HepG2 (cell line): ENCODE data around the gene RPRML. TPM values are rescaled to one million over a fixed set of nuclear protein-coding genes. Genes with fewer than 3 reads are reported as not detected.

ENCODE experiments used
- ATAC-seq: fragments of 200-7000 bp; cut with Tn5 transposase; 3 replicates; pipeline ENCODE4 v1.9.1; 2020; ENCODE audit warnings: mild to moderate bottlenecking, moderate library complexity
- BruUV-seq: library from RNA; stranded (reverse); fragments of 400-500 nt; replicated peaks from 2 replicates; lab custom pipeline; 2021; lab: Mats Ljungman, UMichigan
- CTCF ChIA-PET: fragments of 300-600 bp; formaldehyde crosslinking; extraction: SDS; loops from one replicate; lab custom pipeline; 2021; ENCODE audit warnings: low total read pairs, inconsistent platforms, low intra/inter-chr PET ratio; lab: Yijun Ruan, JAX
- POLR2A ChIA-PET: fragments of 350-600 bp; sonication (Branson Sonifier 250); formaldehyde crosslinking; loops from one replicate; lab custom pipeline; 2020; ENCODE audit warnings: antibody characterized with exemption, inconsistent platforms; lab: Yijun Ruan, JAX
- DNase-seq: peaks from one replicate; pipeline ENCODE4 v3.0.0-alpha.2; 2015; ENCODE audit warnings: low spot score
- FAIRE-seq: peaks from 3 replicates; lab custom pipeline; 2011; peaks lifted over from hg19 to GRCh38; lab: Jason Lieb, UNC
- H2AFZ ChIP-seq: one replicate; pipeline ENCODE4 v1.6.1; 2011; ENCODE audit warnings: low read length, inconsistent platforms
- H3K27ac ChIP-seq: fragments of 300-600 bp; 3 replicates; pipeline ENCODE4 v1.8.0; 2011; ENCODE audit warnings: mixed run types, mild to moderate bottlenecking, mixed read lengths, low read length, inconsistent platforms; ENCODE audit not compliant: insufficient read depth; ENCODE audit errors: extremely low read length
- H3K27me3 ChIP-seq, 2 experiments: fragments of 200-600 bp in 1 of 2; 2 replicates in 1 of 2; 3 replicates in 1 of 2; pipeline versions ENCODE4 v1.6.0 to v1.8.0; 2011; ENCODE audit warnings: low read length in 2 of 2, mild to moderate bottlenecking in 2 of 2, moderate library complexity in 2 of 2, inconsistent platforms in 1 of 2; ENCODE audit not compliant: insufficient read depth in 2 of 2, control insufficient read depth in 1 of 2
- H3K36me3 ChIP-seq, 2 experiments: fragments of 200-600 bp in 1 of 2; replicated peaks in 1 of 2; 2 replicates in 1 of 2; 3 replicates in 1 of 2; pipeline versions ENCODE4 v1.5.1 to v1.8.0; 2011; ENCODE audit warnings: low read length in 2 of 2, inconsistent platforms in 1 of 2; ENCODE audit not compliant: insufficient read depth in 2 of 2, control insufficient read depth in 1 of 2
- H3K4me1 ChIP-seq: 2 replicates; pipeline ENCODE4 v1.5.1; 2012; ENCODE audit warnings: low read length, inconsistent platforms; ENCODE audit not compliant: insufficient read depth
- H3K4me2 ChIP-seq: 2 replicates; pipeline ENCODE4 v1.6.0; 2011; ENCODE audit warnings: low read depth, low read length, inconsistent platforms
- H3K4me3 ChIP-seq, 3 experiments: fragments of 200-600 bp in 1 of 3; sonication (generic), shearing (Covaris generic) in 1 of 3; replicated peaks in 1 of 3; 2 replicates each; pipeline ENCODE4 v1.5.1; 2011 to 2016; ENCODE audit warnings: low read length in 3 of 3, inconsistent platforms in 2 of 3, low read depth in 2 of 3, mild to moderate bottlenecking in 2 of 3, control low read depth in 1 of 3, mixed read lengths in 1 of 3; ENCODE audit not compliant: insufficient read depth in 1 of 3
- H3K79me2 ChIP-seq: one replicate; pipeline ENCODE4 v1.6.1; 2011; ENCODE audit warnings: low read length, inconsistent platforms; ENCODE audit not compliant: insufficient read depth
- H3K9ac ChIP-seq: 2 replicates; pipeline ENCODE4 v1.6.0; 2011; ENCODE audit warnings: mild to moderate bottlenecking, low read depth, low read length, inconsistent platforms; ENCODE audit not compliant: insufficient read depth
- H3K9me3 ChIP-seq: 2 replicates; pipeline ENCODE4 v1.5.1; 2012; ENCODE audit warnings: mild to moderate bottlenecking, low read length
- H4K20me1 ChIP-seq: 2 replicates; pipeline ENCODE4 v1.6.0; 2011; ENCODE audit warnings: inconsistent platforms, mild to moderate bottlenecking, low read length, moderate library complexity; ENCODE audit not compliant: insufficient read depth
- MTF2 ChIP-seq: sonication (generic); formaldehyde crosslinking; IDR thresholded peaks from 2 replicates; pipeline ENCODE4 v1.5.0; 2020; ENCODE audit warnings: missing genetic modification reagents, borderline replicate concordance
- RBFOX2 ChIP-seq: fragments of 200-400 bp; formaldehyde crosslinking; IDR thresholded peaks from 2 replicates; pipeline ENCODE4 v1.6.1; 2017; ENCODE audit warnings: low read depth, mild to moderate bottlenecking, low read length
- RNF2 ChIP-seq: fragments of 450-650 bp; conservative IDR thresholded peaks from 2 replicates; pipeline ENCODE4 v1.6.1; 2016; ENCODE audit warnings: low read depth
- SRF ChIP-seq: IDR thresholded peaks from 2 replicates; pipeline ENCODE4 v1.6.1; 2011; ENCODE audit warnings: mild to moderate bottlenecking, low read depth, low read length, moderate library complexity
- U2AF1 ChIP-seq: fragments of 200-400 bp; formaldehyde crosslinking; optimal IDR thresholded peaks from 2 replicates; pipeline ENCODE3; 2017; ENCODE audit warnings: mild to moderate bottlenecking, low read depth, low read length
- ZNF124 ChIP-seq: sonication (generic); formaldehyde crosslinking; IDR thresholded peaks from 2 replicates; pipeline ENCODE4 v1.4.0; 2020; ENCODE audit warnings: missing genetic modification reagents
- ZNF256 ChIP-seq: sonication (generic); formaldehyde crosslinking; conservative IDR thresholded peaks from 2 replicates; pipeline ENCODE4 v1.4.0; 2020; ENCODE audit warnings: missing genetic modification reagents
- ZNF720 ChIP-seq: sonication (generic); formaldehyde crosslinking; IDR thresholded peaks from 2 replicates; pipeline ENCODE4 v1.4.0; 2020; ENCODE audit warnings: missing genetic modification reagents
- ZNF883 ChIP-seq: sonication (generic); formaldehyde crosslinking; IDR thresholded peaks from 2 replicates; pipeline ENCODE4 v1.5.1; 2020; ENCODE audit warnings: mild to moderate bottlenecking, missing genetic modification reagents; ENCODE audit errors: not compliant biosample characterization
- WGBS: methylation state at CpG from one replicate; pipeline ENCODE4 v1.1.6; 2017; ENCODE audit warnings: low lambda C conversion rate; 5-methylcytosine and 5-hydroxymethylcytosine counted together
- in situ Hi-C: cut with HindIII; loops from 2 replicates; pipeline ENCODE4 v1.10.0; 2017; ENCODE audit warnings: low pct_unique_long_range_greater_than_20kb; ENCODE audit not compliant: extremely low pct_ligation_motif_present
- intact Hi-C: fragments of 100-400 bp; cut with micrococcal nuclease; formaldehyde crosslinking; loops from one replicate; pipeline ENCODE4 v1.10.0; 2022; ENCODE audit not compliant: unreplicated experiment
- polyA plus RNA-seq, 8 experiments: library from polyadenylated mRNA; depleted of rRNA in 3 of 8; stranded (reverse) in 7 of 8; unstranded in 1 of 8; fragments of >200 nt; fragmentation: Illumina TruSeq in 4 of 8; extraction: Trizol in 4 of 8; gene quantifications; 2 replicates each; pipeline versions ENCODE4 v1.2.1 to v1.2.3, GENCODE V29; 2011 to 2016; ENCODE audit warnings: low read depth in 4 of 8, missing spikeins in 1 of 8, mixed read lengths in 1 of 8; ENCODE audit not compliant: insufficient read depth in 1 of 8
- total RNA-seq, 5 experiments: library from RNA; depleted of rRNA; stranded (reverse); fragments of >200 nt; fragmentation: Illumina TruSeq; extraction: Trizol; gene quantifications; 2 replicates each; pipeline ENCODE4 v1.2.3, GENCODE V29; 2016; ENCODE audit warnings: low read depth in 1 of 5
- TF ChIP-seq, protein P1 (sequence below): fragments of 450-650 bp; IDR thresholded peaks from 2 replicates; pipeline ENCODE4 v1.6.1; 2017; ENCODE audit warnings: mild to moderate bottlenecking
- TF ChIP-seq, protein P2 (sequence below): IDR thresholded peaks from 2 replicates; pipeline ENCODE4 v1.6.1; 2016; ENCODE audit warnings: missing biosample characterization, missing genetic modification reagents, low read depth
- TF ChIP-seq, protein P3 (sequence below): IDR thresholded peaks from 2 replicates; pipeline ENCODE4 v1.4.0; 2020; ENCODE audit warnings: mild to moderate bottlenecking, missing genetic modification reagents
- TF ChIP-seq, protein P4 (sequence below): sonication (generic); formaldehyde crosslinking; IDR thresholded peaks from 2 replicates; pipeline ENCODE4 v1.5.1; 2020; ENCODE audit warnings: mild to moderate bottlenecking, missing genetic modification reagents, moderate library complexity

RPRML gene
- total and polyA plus RNA-seq, 2 of the 13 experiments (the other 11 are each of a cell fraction or from before 2014, with no cell fraction given) = not detected

DNA sequence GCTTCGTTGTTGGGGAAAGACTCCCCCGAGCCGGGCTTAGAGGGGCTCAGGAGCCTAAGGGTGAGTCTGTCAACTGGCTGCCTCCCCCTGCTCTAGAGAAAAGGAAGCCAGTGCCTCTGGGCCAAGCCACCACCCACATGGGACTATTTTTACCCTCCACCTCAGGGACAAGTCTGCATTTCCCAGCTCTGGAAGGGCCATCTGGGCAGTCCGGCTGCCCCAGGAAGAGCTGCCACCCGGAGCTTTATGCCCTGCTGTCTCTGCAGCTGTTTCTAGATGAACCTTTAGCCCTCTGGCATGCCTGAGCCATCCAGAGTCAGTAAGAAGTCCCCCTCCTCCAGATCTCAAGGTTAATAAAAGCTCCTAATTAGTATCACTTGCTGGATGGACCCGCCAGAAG is 5.3 kb upstream of the RPRML start:
- ATAC-seq (peak; percentile 38), DNase-seq (no peak), FAIRE-seq (no peak)
- no peak overlapping the region for H3K4me3 ChIP-seq
- TF ChIP-seq, protein P1, sequence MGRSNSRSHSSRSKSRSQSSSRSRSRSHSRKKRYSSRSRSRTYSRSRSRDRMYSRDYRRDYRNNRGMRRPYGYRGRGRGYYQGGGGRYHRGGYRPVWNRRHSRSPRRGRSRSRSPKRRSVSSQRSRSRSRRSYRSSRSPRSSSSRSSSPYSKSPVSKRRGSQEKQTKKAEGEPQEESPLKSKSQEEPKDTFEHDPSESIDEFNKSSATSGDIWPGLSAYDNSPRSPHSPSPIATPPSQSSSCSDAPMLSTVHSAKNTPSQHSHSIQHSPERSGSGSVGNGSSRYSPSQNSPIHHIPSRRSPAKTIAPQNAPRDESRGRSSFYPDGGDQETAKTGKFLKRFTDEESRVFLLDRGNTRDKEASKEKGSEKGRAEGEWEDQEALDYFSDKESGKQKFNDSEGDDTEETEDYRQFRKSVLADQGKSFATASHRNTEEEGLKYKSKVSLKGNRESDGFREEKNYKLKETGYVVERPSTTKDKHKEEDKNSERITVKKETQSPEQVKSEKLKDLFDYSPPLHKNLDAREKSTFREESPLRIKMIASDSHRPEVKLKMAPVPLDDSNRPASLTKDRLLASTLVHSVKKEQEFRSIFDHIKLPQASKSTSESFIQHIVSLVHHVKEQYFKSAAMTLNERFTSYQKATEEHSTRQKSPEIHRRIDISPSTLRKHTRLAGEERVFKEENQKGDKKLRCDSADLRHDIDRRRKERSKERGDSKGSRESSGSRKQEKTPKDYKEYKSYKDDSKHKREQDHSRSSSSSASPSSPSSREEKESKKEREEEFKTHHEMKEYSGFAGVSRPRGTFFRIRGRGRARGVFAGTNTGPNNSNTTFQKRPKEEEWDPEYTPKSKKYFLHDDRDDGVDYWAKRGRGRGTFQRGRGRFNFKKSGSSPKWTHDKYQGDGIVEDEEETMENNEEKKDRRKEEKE = no peak
- no peak for TF ChIP-seq ZNF256 (CRISPR knock-in tag)
- TF ChIP-seq, protein P2, sequence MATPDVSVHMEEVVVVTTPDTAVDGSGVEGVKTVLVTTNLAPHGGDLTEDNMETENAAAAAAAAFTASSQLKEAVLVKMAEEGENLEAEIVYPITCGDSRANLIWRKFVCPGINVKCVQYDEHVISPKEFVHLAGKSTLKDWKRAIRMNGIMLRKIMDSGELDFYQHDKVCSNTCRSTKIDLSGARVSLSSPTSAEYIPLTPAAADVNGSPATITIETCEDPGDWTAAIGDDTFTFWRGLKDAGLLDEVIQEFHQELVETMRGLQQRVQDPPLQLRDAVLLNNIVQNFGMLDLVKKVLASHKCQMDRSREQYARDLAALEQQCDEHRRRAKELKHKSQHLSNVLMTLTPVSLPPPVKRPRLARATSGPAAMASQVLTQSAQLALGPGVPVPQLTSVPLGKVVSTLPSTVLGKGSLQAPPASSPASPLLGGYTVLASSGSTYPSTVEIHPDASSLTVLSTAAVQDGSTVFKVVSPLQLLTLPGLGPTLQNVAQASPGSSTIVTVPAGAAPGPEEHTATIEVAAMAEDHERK (CRISPR knock-in tag) = no peak
- TF ChIP-seq RBFOX2 = no peak
- TF ChIP-seq ZNF124 (CRISPR knock-in tag) = no peak
- TF ChIP-seq RNF2 = no peak
- TF ChIP-seq, protein P3, sequence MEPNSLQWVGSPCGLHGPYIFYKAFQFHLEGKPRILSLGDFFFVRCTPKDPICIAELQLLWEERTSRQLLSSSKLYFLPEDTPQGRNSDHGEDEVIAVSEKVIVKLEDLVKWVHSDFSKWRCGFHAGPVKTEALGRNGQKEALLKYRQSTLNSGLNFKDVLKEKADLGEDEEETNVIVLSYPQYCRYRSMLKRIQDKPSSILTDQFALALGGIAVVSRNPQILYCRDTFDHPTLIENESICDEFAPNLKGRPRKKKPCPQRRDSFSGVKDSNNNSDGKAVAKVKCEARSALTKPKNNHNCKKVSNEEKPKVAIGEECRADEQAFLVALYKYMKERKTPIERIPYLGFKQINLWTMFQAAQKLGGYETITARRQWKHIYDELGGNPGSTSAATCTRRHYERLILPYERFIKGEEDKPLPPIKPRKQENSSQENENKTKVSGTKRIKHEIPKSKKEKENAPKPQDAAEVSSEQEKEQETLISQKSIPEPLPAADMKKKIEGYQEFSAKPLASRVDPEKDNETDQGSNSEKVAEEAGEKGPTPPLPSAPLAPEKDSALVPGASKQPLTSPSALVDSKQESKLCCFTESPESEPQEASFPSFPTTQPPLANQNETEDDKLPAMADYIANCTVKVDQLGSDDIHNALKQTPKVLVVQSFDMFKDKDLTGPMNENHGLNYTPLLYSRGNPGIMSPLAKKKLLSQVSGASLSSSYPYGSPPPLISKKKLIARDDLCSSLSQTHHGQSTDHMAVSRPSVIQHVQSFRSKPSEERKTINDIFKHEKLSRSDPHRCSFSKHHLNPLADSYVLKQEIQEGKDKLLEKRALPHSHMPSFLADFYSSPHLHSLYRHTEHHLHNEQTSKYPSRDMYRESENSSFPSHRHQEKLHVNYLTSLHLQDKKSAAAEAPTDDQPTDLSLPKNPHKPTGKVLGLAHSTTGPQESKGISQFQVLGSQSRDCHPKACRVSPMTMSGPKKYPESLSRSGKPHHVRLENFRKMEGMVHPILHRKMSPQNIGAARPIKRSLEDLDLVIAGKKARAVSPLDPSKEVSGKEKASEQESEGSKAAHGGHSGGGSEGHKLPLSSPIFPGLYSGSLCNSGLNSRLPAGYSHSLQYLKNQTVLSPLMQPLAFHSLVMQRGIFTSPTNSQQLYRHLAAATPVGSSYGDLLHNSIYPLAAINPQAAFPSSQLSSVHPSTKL = no peak
- TF ChIP-seq ZNF883 (CRISPR knock-in tag) = no peak
- TF ChIP-seq, protein P4, sequence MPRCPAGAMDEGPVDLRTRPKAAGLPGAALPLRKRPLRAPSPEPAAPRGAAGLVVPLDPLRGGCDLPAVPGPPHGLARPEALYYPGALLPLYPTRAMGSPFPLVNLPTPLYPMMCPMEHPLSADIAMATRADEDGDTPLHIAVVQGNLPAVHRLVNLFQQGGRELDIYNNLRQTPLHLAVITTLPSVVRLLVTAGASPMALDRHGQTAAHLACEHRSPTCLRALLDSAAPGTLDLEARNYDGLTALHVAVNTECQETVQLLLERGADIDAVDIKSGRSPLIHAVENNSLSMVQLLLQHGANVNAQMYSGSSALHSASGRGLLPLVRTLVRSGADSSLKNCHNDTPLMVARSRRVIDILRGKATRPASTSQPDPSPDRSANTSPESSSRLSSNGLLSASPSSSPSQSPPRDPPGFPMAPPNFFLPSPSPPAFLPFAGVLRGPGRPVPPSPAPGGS (CRISPR knock-in tag) = no peak
- TF ChIP-seq ZNF720 (CRISPR knock-in tag) = no peak
- no peak for TF ChIP-seq SRF
- TF ChIP-seq U2AF1 = no peak
- no peak for TF ChIP-seq MTF2 (CRISPR knock-in tag)
- WGBS = 30% methylated on average over 5 of the region's 6 CpGs
- peaks cover 39% of the 10 kb centered on the region for H3K4me1 ChIP-seq
- H3K79me2 ChIP-seq = no peaks in the 10 kb centered on the region
- no peaks in the 10 kb centered on the region for H3K9me3 ChIP-seq
- H3K27me3 ChIP-seq = 0 out of 5 replicates have a peak, but pooled peaks cover 0 to 1% of the 10 kb centered on the region in 2 experiments
- H3K27ac ChIP-seq = peak overlapping the region; percentile 29
- H3K9ac ChIP-seq = no peak overlapping the region
- BruUV-seq = no TSS peak
- ChIA-PET POLR2A (interaction anchor here (1.0 kb wide), 1 partner anchor 10 kb away, joined by 3 read pairs; no protein-coding TSS in a partner anchor), CTCF (no interaction called here)
- in situ Hi-C loops (no loop called here), intact Hi-C loops (no loop called here)
- H3K36me3 ChIP-seq = no peaks in the 10 kb centered on the region
- peak overlapping the region; percentile 14; the same call in 1 of the 2 replicates for H3K4me2 ChIP-seq
- no peaks in the 10 kb centered on the region for H4K20me1 ChIP-seq
- no peak overlapping the region for H2AFZ ChIP-seq
